Measurements from ENCODE around the gene ELN.
A peak's percentile ranks its signal among the peaks of the same experiment; 100 is the strongest.

The ELN gene

DNA sequence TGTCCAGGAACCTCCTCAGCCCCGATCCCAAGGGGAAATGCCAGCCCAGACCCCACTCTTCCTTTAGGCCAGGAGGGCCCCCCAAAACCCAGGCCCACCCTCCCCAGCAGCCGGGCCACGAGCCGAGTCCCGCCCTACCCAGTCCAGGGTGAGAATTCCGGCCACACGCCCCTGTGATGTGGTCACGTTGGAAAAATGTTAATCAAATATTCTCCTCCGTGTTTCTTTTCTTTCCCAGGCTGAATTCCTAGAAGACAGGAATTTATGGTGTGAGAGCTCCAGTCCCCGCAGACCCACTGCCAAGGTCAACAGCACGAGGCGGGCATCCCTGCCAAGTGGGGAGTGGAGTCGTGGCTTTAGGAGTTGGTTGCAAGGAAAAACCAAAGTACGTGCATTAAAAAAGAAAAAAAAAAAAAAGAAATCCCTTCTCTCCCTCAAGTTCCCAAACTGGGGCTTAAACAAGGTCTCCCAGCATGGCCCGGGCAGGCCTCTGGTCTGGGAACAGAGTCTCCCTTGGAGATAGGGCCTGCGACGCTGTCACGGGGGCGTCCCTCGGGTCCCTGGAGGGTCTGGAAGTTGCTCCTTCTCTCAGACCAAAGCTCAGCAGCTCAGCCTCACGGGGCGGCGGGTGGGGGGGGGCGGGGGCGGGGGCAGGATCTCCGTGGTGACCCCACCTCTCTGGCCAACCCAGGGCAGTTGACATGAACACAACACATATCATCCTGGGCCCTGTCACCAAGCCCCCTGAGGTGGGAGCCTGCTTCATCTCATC lies 28.1 kb upstream of the ELN start:
- Histone ChIP-seq H3K27me3 (ENCODE audit: control insufficient read depth in 5 of 5, insufficient read depth in 4 of 5, low read length in 5 of 5) (no peaks in the 10 kb centered on the region), H3K9me3 (ENCODE audit: control insufficient read depth in 5 of 5, low read length in 5 of 5) (peaks cover 0 to 10% (median 6%) of the 10 kb centered on the region in 5 donors), H3K4me1 (ENCODE audit: control insufficient read depth in 5 of 5, insufficient read depth in 5 of 5, low read length in 5 of 5) (peaks cover 2 to 26% (median 15%) of the 10 kb centered on the region in 5 donors), H3K9ac (ENCODE audit: low read length in 5 of 5) (no peak overlapping the region), H3K27ac (ENCODE audit: low read depth, low read length) (no peak overlapping the region), H3K4me3 (ENCODE audit: low read depth in 1 of 5, low read length in 5 of 5) (no peak overlapping the region), H3K36me3 (ENCODE audit: control insufficient read depth in 5 of 5, insufficient read depth in 5 of 5, low read length in 5 of 5) (no peaks in the 10 kb centered on the region)

DNA sequence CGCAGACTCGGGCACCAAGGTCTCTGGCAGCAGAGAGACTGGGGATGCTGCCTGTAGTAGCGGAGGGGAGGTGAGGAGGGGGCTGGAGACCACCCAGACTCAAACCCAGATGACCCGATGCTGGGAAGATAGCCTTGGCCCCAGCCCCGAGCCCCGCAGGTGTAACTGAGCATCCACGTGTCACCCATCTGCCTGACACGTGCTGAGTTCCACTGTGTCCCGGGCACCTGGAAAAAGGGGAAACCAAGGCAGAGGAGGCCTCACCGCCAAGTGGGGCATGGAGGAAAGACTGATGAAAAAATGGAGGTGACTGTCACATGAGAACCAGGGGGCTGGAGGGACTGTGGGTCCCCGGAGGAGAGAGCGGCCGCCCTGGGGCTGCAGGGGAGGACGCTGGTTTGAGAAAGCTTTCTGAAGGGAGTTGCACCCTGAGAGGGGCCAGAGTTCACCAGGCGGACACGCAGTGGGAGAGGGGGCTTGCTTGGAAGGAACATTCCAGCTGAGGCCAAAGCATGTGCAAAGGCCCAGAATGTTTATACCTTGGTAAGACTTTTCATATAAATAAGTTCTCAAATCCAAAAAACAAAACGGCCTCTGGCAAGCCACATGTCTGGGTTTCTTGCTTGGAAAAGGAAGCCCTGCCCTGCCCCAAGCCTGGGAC lies 27.4 kb upstream of the ELN start:
- Histone ChIP-seq H3K4me3 (ENCODE audit: low read depth in 1 of 5, low read length in 5 of 5) (no peak overlapping the region), H3K4me1 (ENCODE audit: control insufficient read depth in 5 of 5, insufficient read depth in 5 of 5, low read length in 5 of 5) (peaks cover 2 to 25% (median 15%) of the 10 kb centered on the region in 5 donors), H3K36me3 (ENCODE audit: control insufficient read depth in 5 of 5, insufficient read depth in 5 of 5, low read length in 5 of 5) (no peaks in the 10 kb centered on the region), H3K27ac (ENCODE audit: low read depth, low read length) (no peak overlapping the region), H3K27me3 (ENCODE audit: control insufficient read depth in 5 of 5, insufficient read depth in 4 of 5, low read length in 5 of 5) (no peaks in the 10 kb centered on the region), H3K9me3 (ENCODE audit: control insufficient read depth in 5 of 5, low read length in 5 of 5) (peaks cover 0 to 2% (median 0%) of the 10 kb centered on the region in 5 donors), H3K9ac (ENCODE audit: low read length in 5 of 5) (no peak overlapping the region)

- no peak overlapping the region for H3K27ac ChIP-seq (ENCODE audit: low read depth, low read length)
- no peaks in the 10 kb centered on the region for H3K27me3 ChIP-seq (ENCODE audit: control insufficient read depth in 5 of 5, insufficient read depth in 4 of 5, low read length in 5 of 5)
- H3K36me3 ChIP-seq (ENCODE audit: control insufficient read depth in 5 of 5, insufficient read depth in 5 of 5, low read length in 5 of 5): no peaks in the 10 kb centered on the region
- no peak overlapping the region for H3K4me3 ChIP-seq (ENCODE audit: low read depth in 1 of 5, low read length in 5 of 5)
- H3K4me1 ChIP-seq (ENCODE audit: control insufficient read depth in 5 of 5, insufficient read depth in 5 of 5, low read length in 5 of 5): peaks cover 2 to 26% (median 17%) of the 10 kb centered on the region in 5 donors
- no peak overlapping the region for H3K9ac ChIP-seq (ENCODE audit: low read length in 5 of 5)
- H3K9me3 ChIP-seq (ENCODE audit: control insufficient read depth in 5 of 5, low read length in 5 of 5): no peaks in the 10 kb centered on the region
Measured at GRCh38 chr7:74001150-74001494, 26.9 kb upstream of the ELN start.

- Histone ChIP-seq H3K36me3 (ENCODE audit: control insufficient read depth in 5 of 5, insufficient read depth in 5 of 5, low read length in 5 of 5) (no peaks in the 10 kb centered on the region), H3K27me3 (ENCODE audit: control insufficient read depth in 5 of 5, insufficient read depth in 4 of 5, low read length in 5 of 5) (no peaks in the 10 kb centered on the region), H3K4me3 (ENCODE audit: low read depth in 1 of 5, low read length in 5 of 5) (no peak overlapping the region), H3K9me3 (ENCODE audit: control insufficient read depth in 5 of 5, low read length in 5 of 5) (no peaks in the 10 kb centered on the region), H3K4me1 (ENCODE audit: control insufficient read depth in 5 of 5, insufficient read depth in 5 of 5, low read length in 5 of 5) (peaks cover 4 to 36% (median 28%) of the 10 kb centered on the region in 5 donors), H3K27ac (ENCODE audit: low read depth, low read length) (peak overlapping the region; percentile 16), H3K9ac (ENCODE audit: low read length in 5 of 5) (no peak overlapping the region)
Measured at GRCh38 chr7:74002474-74003017, 25.4 kb upstream of the ELN start.

GRCh38 chr7:74003621-74004020 lies 24.4 kb upstream of the ELN start:
- no peaks in the 10 kb centered on the region for H3K36me3 ChIP-seq (ENCODE audit: control insufficient read depth in 5 of 5, insufficient read depth in 5 of 5, low read length in 5 of 5)
- H3K9me3 ChIP-seq (ENCODE audit: control insufficient read depth in 5 of 5, low read length in 5 of 5): no peaks in the 10 kb centered on the region
- H3K4me3 ChIP-seq (ENCODE audit: low read depth in 1 of 5, low read length in 5 of 5): no peak overlapping the region
- H3K4me1 ChIP-seq (ENCODE audit: control insufficient read depth in 5 of 5, insufficient read depth in 5 of 5, low read length in 5 of 5): peaks cover 4 to 36% (median 28%) of the 10 kb centered on the region in 5 donors
- no peak overlapping the region for H3K9ac ChIP-seq (ENCODE audit: low read length in 5 of 5)
- no peaks in the 10 kb centered on the region for H3K27me3 ChIP-seq (ENCODE audit: control insufficient read depth in 5 of 5, insufficient read depth in 4 of 5, low read length in 5 of 5)
- H3K27ac ChIP-seq (ENCODE audit: low read depth, low read length): no peak overlapping the region

- no peak overlapping the region for H3K4me3 ChIP-seq (ENCODE audit: low read depth in 1 of 5, low read length in 5 of 5)
- no peaks in the 10 kb centered on the region for H3K36me3 ChIP-seq (ENCODE audit: control insufficient read depth in 5 of 5, insufficient read depth in 5 of 5, low read length in 5 of 5)
- no peaks in the 10 kb centered on the region for H3K27me3 ChIP-seq (ENCODE audit: control insufficient read depth in 5 of 5, insufficient read depth in 4 of 5, low read length in 5 of 5)
- no peaks in the 10 kb centered on the region for H3K9me3 ChIP-seq (ENCODE audit: control insufficient read depth in 5 of 5, low read length in 5 of 5)
- no peak overlapping the region for H3K27ac ChIP-seq (ENCODE audit: low read depth, low read length)
- peaks cover 4 to 35% (median 23%) of the 10 kb centered on the region in 5 donors for H3K4me1 ChIP-seq (ENCODE audit: control insufficient read depth in 5 of 5, insufficient read depth in 5 of 5, low read length in 5 of 5)
- H3K9ac ChIP-seq (ENCODE audit: low read length in 5 of 5): no peak overlapping the region
Measured at GRCh38 chr7:74006032-74006431, 21.9 kb upstream of the ELN start.

- Histone ChIP-seq H3K36me3 (ENCODE audit: control insufficient read depth in 5 of 5, insufficient read depth in 5 of 5, low read length in 5 of 5) (no peaks in the 10 kb centered on the region), H3K9me3 (ENCODE audit: control insufficient read depth in 5 of 5, low read length in 5 of 5) (no peaks in the 10 kb centered on the region), H3K4me1 (ENCODE audit: control insufficient read depth in 5 of 5, insufficient read depth in 5 of 5, low read length in 5 of 5) (peaks cover 4 to 35% (median 23%) of the 10 kb centered on the region in 5 donors), H3K27ac (ENCODE audit: low read depth, low read length) (no peak overlapping the region), H3K9ac (ENCODE audit: low read length in 5 of 5) (no peak overlapping the region), H3K27me3 (ENCODE audit: control insufficient read depth in 5 of 5, insufficient read depth in 4 of 5, low read length in 5 of 5) (no peaks in the 10 kb centered on the region), H3K4me3 (ENCODE audit: low read depth in 1 of 5, low read length in 5 of 5) (no peak overlapping the region)
Measured at GRCh38 chr7:74006451-74007241, 21.3 kb upstream of the ELN start.

GRCh38 chr7:74007242-74007567 lies 20.8 kb upstream of the ELN start:
- Histone ChIP-seq H3K9ac (ENCODE audit: low read length in 5 of 5) (no peak overlapping the region), H3K36me3 (ENCODE audit: control insufficient read depth in 5 of 5, insufficient read depth in 5 of 5, low read length in 5 of 5) (no peaks in the 10 kb centered on the region), H3K27me3 (ENCODE audit: control insufficient read depth in 5 of 5, insufficient read depth in 4 of 5, low read length in 5 of 5) (no peaks in the 10 kb centered on the region), H3K9me3 (ENCODE audit: control insufficient read depth in 5 of 5, low read length in 5 of 5) (no peaks in the 10 kb centered on the region), H3K4me3 (ENCODE audit: low read depth in 1 of 5, low read length in 5 of 5) (no peak overlapping the region), H3K4me1 (ENCODE audit: control insufficient read depth in 5 of 5, insufficient read depth in 5 of 5, low read length in 5 of 5) (peaks cover 4 to 35% (median 23%) of the 10 kb centered on the region in 5 donors), H3K27ac (ENCODE audit: low read depth, low read length) (no peak overlapping the region)

GRCh38 chr7:74008687-74009086 lies 19.3 kb upstream of the ELN start:
- Histone ChIP-seq H3K4me3 (ENCODE audit: low read depth in 1 of 5, low read length in 5 of 5) (no peak overlapping the region), H3K4me1 (ENCODE audit: control insufficient read depth in 5 of 5, insufficient read depth in 5 of 5, low read length in 5 of 5) (peaks cover 1 to 34% (median 23%) of the 10 kb centered on the region in 5 donors), H3K9me3 (ENCODE audit: control insufficient read depth in 5 of 5, low read length in 5 of 5) (no peaks in the 10 kb centered on the region), H3K27me3 (ENCODE audit: control insufficient read depth in 5 of 5, insufficient read depth in 4 of 5, low read length in 5 of 5) (no peaks in the 10 kb centered on the region), H3K27ac (ENCODE audit: low read depth, low read length) (no peak overlapping the region), H3K9ac (ENCODE audit: low read length in 5 of 5) (no peak overlapping the region), H3K36me3 (ENCODE audit: control insufficient read depth in 5 of 5, insufficient read depth in 5 of 5, low read length in 5 of 5) (no peaks in the 10 kb centered on the region)

DNA sequence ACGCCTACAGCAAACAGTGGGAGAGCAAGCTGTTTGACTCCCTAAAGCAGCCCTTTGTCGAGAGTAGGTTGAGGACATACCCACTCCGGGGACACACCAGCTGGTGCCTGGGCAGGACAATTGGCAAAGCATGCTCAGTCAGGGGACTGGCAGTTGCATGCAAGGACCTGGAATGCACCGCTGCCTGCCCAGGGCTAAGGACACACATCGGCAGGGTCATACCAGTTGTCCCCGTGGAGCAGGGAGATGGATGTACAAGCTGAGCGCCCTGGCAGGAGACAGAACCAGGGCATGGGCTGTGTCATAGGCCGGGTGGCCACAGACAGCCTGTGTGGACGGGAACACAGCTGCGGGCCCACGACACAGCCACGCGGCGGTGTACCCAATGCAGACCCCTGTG lies 18.3 kb upstream of the ELN start:
- no peak overlapping the region for H3K4me3 ChIP-seq (ENCODE audit: low read depth in 1 of 5, low read length in 5 of 5)

More for the DNA sequence above, 18.3 kb upstream of the ELN start:
- H3K27me3 ChIP-seq (ENCODE audit: control insufficient read depth in 5 of 5, insufficient read depth in 4 of 5, low read length in 5 of 5): no peaks in the 10 kb centered on the region
- no peak overlapping the region for H3K27ac ChIP-seq (ENCODE audit: low read depth, low read length)
- no peak overlapping the region for H3K9ac ChIP-seq (ENCODE audit: low read length in 5 of 5)
- H3K36me3 ChIP-seq (ENCODE audit: control insufficient read depth in 5 of 5, insufficient read depth in 5 of 5, low read length in 5 of 5): no peaks in the 10 kb centered on the region
- H3K4me1 ChIP-seq (ENCODE audit: control insufficient read depth in 5 of 5, insufficient read depth in 5 of 5, low read length in 5 of 5): peaks cover 1 to 43% (median 33%) of the 10 kb centered on the region in 5 donors
- H3K9me3 ChIP-seq (ENCODE audit: control insufficient read depth in 5 of 5, low read length in 5 of 5): no peaks in the 10 kb centered on the region
